ENCODE results near the gene MRC2.
"Not testable (repeated sequence)": the region's sequence is repeated elsewhere in the genome, so short reads cannot be mapped to it uniquely, and the experiment has no call there.

MRC2 gene

DNA sequence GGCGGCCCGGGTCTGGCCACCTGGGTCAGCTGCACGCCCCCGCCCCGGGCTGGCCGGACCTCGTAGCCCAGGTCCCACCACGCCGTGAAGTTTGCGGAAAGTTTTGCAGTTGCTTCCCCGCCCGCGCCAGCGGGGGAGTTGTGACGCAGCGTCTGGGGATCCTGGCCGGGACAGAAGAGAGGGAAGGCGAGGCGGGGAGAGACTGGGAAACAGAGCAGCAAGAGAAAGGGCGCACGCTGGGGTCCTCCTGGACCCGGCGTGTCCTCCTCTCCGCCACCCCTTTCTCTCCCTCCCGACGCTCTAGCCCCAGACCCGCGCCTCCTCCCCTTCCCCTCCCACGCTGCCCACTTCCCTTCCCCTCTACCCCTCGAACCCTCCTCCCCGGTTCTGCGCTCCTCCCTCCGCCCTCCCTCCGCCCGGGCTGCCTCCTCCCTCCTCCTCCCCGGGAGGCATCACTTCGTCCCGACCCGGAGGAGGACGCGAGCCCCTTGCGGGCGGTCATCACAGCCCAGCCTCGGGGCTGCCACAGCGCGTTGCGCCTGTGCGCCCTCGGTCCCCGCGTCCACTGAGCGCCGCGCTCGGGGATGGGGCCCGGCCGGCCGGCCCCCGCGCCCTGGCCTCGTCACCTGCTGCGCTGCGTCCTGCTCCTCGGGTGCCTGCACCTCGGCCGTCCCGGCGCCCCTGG lies at the start of gene MRC2:
Gene MRC2 (plus strand): TSS at position 452 of the 685 bp plus-strand sequence. CDS start 133 bp downstream, at position 585.
- peak; percentile 42 for DNase-seq

DNA sequence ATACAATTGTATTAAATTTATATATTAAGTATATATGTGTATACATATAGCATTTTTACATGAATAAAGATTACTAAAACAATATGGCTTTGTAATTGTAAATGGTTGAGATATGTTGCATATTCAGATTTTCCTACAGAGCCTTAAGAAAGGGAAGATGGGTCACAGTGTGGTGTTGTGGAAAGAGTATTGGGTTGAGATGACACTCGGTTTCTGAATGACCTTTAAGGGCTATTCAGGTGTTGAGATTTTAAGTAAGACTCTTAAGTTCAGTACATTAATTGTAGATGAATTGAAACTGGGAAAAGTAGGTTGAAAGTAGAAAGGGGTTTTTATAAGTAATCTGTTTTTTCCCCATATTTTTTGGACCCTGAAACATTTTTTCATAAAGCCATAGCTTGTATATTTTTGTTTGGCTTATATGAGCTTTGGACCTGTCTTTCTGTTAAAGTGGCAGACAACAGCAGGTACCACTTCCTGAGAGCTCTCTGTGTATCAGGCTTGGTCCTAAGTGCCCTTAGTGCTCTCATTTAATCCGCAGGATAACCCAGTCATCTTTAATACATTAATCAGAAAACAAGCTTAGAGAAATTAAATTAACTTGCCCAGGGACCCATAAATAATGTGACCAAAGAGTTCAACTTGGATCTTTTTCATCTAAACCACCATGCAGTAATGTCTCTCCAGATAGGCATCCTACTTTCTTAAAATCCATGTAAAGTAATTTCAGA lies 48.5 kb upstream of the MRC2 start:
- no peak for DNase-seq

- DNase-seq = no peak
Observed at GRCh38 chr17:62580947-62581346, 46.5 kb upstream of the MRC2 start.

- no peak for DNase-seq
Observed at GRCh38 chr17:62581764-62582163, 45.7 kb upstream of the MRC2 start.

- DNase-seq = no peak
Observed at GRCh38 chr17:62587554-62587953, 39.9 kb upstream of the MRC2 start.

GRCh38 chr17:62588109-62588508 lies 39.4 kb upstream of the MRC2 start:
- no peak for DNase-seq

DNA sequence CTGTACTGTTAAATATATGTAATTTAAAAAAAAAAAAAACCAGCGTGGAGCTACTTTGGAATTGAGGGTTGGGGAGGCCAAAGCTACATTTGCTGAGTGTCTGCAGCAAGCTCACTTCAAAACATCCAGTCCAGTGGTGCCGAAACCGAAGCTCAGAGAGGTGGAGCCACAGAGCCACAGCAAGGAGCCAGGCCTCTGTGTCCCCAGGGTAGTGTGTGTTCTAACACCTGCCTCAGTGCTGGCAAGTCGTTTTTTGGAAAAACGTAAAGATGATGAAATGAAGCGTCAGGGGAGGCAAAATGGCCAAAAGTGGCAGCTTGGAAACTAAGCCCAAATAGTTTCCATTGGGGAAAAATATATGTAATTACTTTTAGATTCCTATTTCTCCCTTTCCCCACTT lies 36.1 kb upstream of the MRC2 start:
- no peak for DNase-seq

DNA sequence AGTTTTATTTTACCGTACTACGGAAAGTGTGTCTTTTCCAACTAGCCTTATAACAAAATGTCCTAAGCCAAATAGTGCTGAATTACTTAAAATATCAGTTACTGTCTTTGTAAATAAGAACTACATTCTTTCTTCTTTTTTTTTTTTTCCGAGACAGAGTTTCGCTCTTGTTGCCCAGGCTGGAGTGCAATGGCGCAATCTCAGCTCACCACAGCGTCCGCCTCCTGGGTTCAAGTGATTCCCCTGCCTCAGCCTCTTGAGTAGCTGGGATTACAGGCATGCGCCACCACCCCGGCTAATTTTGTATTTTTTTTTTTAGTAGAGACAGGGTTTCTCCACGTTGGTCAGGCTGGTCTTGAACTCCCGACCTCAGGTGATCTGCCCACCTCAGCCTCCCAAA lies 35.6 kb upstream of the MRC2 start:
- DNase-seq = not testable (repeated sequence)

DNA sequence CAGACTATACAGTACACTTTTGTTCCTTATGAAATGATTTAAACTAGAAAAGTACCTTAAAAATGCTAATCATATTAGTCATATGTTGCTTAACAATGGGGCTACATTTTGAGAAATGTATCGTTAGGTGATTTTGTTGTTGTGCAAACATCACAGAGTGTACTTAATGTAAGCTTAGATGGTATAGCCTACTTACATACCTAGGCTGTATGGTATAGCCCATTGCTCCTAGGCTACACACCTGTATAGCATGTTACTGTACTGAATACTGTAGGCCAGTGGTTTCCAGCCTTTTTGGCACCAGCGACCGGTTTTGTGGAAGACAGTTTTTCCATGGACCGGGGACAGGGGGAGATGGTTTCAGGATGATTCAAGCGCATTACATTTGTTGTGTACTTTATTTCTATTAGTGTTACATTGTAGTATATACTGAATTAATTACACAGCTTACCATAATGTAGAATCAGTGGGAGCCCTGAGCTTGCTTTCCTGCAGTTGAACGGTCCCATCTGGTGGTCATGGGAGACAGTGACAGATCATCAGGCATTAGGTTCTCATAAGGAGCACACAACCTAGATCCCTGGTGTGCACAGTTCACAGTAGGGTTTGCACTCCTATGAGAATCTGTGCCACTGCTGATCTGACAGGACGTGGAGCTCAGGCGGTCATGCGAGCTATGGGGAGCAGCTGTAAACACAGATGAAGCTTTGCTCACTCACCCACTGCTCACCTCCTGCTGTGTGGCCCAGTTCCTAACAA lies 35.0 kb upstream of the MRC2 start:
- no peak for DNase-seq

- DNase-seq = no peak
Observed at GRCh38 chr17:62595484-62595883, 32.0 kb upstream of the MRC2 start.

DNA sequence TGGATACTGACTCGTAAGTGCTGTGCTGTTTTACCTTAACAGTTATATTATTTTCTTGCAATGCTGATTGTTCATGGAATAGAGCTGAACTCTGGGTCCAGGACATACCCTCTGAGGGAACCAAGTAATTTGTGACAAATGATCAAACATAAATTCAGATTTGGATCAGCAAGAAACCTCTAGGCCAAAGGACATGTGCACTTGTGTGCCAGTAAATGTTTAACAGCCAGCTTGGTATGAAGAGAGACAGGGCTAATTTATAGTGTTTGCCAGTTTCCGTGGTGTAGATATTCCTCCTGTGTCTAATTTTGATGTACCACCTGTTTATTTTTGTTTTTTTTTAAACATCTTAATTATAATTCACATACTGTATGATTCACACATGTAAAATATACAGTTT lies 30.8 kb upstream of the MRC2 start:
- DNase-seq = no peak

DNA sequence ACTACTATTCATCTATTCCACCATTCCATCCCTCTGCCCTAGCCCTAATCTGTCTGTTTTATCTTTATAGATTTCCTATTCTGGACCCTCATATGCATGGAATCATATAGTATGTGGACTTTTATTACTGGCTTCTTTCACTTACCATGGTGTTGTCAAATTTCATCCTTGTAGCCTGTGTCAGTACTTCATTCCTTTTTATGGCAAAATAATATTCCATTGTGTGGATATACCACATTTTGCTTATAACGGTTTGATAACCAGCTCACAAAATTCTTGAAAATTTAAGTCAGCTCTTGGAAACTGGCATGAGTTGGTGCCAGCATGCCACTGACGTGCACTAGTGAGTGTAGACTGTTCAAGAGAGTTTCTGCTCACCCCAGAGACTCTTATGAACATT lies 30.3 kb upstream of the MRC2 start:
- DNase-seq = no peak

GRCh38 chr17:62597920-62598319 lies 29.6 kb upstream of the MRC2 start:
- DNase-seq = no peak

- no peak for DNase-seq
Observed at GRCh38 chr17:62599964-62600657, 27.4 kb upstream of the MRC2 start.

DNA sequence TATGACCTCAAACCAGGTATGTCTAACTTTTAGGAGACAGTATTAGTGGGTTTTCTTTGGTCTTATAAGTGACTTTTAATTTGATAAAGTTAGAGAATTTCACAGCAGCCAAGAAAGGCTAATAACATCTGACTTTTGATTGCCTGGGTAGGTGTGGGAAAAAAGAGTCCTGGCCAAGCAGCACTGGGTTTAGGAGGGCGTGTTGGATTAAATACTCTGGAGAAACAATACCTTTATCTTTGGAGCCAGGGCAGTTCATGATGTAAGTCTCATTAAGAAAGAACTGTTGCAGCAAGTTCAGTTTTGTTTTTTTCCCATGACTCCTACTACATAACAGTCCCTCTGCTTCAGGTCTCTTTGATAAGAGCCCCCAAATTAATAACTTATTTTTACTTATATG lies 26.7 kb upstream of the MRC2 start:
- no peak for DNase-seq

DNA sequence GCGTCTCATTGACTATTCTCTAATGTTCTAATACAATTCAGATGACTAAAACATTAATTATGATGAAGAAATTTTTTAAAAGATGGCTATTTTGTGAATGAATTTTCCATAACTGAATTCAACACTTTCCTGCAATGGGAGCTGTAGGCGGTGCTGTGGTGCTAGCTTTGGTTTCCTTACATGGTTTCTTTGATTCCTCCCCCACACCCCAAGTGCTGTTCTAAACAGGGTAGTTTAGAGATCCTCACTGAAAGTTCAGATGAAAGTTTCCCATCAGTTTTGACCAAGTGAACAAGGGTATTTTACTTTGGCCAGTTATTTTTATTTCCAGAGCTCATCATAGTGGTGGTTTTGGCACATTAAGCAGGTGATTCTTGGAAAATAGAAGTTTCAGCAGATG lies 26.0 kb upstream of the MRC2 start:
- no peak for DNase-seq

DNA sequence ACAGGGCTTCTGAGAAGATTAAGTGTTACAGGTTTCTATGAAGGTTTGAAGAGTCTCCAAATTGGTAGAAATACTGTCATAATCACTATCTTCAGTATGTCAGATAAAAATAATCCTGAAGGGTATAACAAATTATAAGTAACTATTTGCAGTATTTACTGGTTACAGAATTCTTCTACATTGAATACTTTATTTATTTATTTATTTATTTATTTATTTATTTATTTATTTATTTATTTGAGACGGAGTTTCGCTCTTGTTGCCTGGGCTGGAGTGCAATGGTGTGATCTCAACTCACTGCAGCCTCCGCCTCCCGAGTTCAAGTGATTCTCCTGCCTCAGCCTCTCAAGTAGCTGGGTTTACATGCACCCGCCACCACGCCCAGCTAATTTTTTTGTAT lies 23.7 kb upstream of the MRC2 start:
- DNase-seq = not testable (repeated sequence)

DNA sequence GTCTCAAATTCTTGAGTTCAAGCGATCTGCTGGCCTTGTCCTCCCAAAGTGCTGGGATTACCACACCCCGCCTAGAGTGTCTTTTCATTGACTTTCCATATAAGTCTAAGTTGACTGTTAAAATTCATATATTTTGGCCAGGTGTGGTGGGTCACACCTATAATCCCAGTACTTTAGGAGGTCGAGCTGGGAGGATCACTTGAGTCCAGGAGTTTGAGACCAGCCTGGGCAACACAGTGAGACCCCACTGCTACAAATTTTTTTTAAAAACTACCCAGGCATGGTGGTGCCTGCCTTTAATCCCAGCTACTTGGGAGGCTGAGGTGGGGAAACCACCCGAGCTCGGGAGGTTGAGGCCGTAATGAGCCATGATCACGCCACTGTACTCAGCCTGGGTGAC lies 21.9 kb upstream of the MRC2 start:
- no peak for DNase-seq

DNA sequence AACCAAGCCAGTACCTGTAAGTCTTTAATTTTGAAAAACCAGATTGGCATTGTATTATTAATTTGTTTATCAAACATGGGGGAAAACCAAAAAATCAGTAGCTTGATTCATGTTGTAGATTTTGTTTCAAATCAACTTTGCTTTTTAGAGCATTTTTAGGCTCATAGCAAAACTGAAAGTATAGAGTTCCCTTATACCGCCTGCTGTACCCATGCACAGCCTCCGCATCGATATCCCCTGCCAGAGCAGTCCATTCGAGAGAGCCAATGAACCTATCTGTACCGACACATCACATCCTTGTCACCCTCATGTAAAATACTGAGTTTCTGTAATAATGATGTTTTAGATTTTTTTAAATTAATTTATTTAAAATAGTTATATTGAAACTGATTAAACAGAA lies 16.2 kb upstream of the MRC2 start:
- no peak for DNase-seq

DNA sequence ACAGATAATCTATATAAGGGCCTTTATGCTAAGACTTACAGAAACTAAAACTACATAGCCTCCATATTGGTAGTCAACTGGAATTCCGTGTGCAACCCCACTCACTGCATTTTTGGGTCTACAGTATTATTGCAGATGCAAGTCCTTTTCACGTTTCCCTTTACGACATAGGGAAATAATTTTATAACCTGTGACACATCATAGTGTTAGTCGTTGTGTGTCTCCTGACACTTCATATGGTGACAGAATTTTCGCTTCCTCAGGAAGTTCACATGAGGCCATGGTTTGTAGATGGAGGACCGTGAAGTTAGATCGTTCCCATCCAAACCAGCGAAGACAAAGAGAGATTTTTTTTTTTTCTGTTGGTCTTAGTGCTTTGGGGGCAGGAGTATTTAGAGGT lies 15.7 kb upstream of the MRC2 start:
- DNase-seq = no peak

DNA sequence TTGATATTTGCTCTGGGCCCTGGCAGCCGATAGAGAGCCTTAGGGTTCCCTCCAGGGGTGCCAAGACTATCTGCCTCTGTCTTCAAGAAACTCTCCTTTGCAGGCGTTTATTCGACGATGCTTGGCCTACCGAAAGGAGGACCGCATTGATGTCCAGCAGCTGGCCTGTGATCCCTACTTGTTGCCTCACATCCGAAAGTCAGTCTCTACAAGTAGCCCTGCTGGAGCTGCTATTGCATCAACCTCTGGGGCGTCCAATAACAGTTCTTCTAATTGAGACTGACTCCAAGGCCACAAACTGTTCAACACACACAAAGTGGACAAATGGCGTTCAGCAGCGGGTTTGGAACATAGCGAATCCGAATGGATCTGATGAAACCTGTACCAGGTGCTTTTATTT lies 15.2 kb upstream of the MRC2 start:
- DNase-seq = not testable (repeated sequence)

DNA sequence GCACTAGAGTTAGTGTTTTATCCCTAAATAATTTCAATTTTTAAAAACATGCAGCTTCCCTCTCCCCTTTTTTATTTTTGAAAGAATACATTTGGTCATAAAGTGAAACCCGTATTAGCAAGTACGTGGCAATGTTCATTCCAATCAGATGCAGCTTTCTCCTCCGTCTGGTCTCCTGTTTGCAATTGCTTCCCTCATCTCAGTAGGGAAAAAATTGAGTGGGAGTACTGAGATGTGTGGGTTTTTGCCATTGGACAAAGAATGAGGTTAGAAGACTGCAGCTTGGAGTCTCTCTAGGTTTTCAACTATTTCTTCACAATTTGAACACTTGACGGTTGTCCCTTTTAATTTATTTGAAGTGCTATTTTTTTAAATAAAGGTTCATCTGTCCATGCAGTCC lies 14.4 kb upstream of the MRC2 start:
- DNase-seq = not testable (repeated sequence)

DNA sequence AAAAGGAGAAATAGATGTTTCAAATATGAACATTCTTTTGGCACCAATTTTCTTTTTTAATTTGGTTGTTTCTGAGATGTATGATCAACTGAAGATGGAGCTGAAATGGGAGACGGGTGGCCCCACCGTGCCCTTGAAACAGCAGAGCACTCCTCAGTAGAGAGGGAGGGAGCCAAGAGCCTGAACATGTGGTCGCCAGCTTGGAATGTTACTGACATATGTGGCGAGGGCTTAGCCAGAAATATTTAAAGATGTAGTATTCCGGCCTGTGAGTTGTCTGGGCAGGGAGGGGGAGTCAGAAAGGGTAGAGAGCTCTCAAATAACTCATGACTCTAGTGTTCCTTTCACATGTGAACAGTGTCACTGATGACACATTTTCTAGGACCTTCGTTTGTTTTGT lies 13.3 kb upstream of the MRC2 start:
- no peak for DNase-seq
